H1 (cell line): ENCODE results near the gene PLEKHM1. TPM values are rescaled to one million over a fixed set of nuclear protein-coding genes. Genes with fewer than 3 reads are reported as not detected.

Source experiments
- CTCF ChIA-PET: fragments of 300-600 bp; sonication (Branson Sonifier 250); formaldehyde crosslinking; loops from one replicate; lab custom pipeline; 2021; ENCODE audit not compliant: partially characterized antibody; lab: Charles Lee
- POLR2A ChIA-PET: fragments of 300-600 bp; sonication (Branson Sonifier 250); formaldehyde crosslinking; loops from one replicate; lab custom pipeline; 2021; ENCODE audit warnings: inconsistent platforms; ENCODE audit not compliant: partially characterized antibody; lab: Charles Lee
- DNase-seq, 2 experiments: peaks; one replicate each; pipeline versions ENCODE4 v3.0.0 to v3.0.0-alpha.2; 2010 to 2022; ENCODE audit warnings: low spot score in 2 of 2, low read depth in 1 of 2, mixed read lengths in 1 of 2
- FAIRE-seq: peaks from 2 replicates; lab custom pipeline; 2011; peaks lifted over from hg19 to GRCh38; lab: Jason Lieb, UNC
- H2AFZ ChIP-seq: 2 replicates; pipeline ENCODE4 v1.8.1; 2012; ENCODE audit warnings: low read length, inconsistent platforms
- H2AK5ac ChIP-seq: 2 replicates; pipeline ENCODE4 v1.6.1; 2013; ENCODE audit warnings: low read depth, low read length
- H2BK120ac ChIP-seq: replicated peaks from 2 replicates; pipeline ENCODE3; 2013; ENCODE audit warnings: low read depth, low read length, inconsistent platforms
- H2BK12ac ChIP-seq: 2 replicates; pipeline ENCODE4 v1.6.1; 2013; ENCODE audit warnings: low read depth, low read length
- H2BK15ac ChIP-seq: 2 replicates; pipeline ENCODE4 v1.6.1; 2013; ENCODE audit warnings: low read length
- H2BK20ac ChIP-seq: 2 replicates; pipeline ENCODE4 v1.6.1; 2013; ENCODE audit warnings: low read length
- H2BK5ac ChIP-seq: 2 replicates; pipeline ENCODE4 v1.6.1; 2013; ENCODE audit warnings: low read depth, low read length
- H3K14ac ChIP-seq: 2 replicates; pipeline ENCODE4 v1.6.1; 2013; ENCODE audit warnings: inconsistent platforms; ENCODE audit not compliant: insufficient read length
- H3K18ac ChIP-seq: 2 replicates; pipeline ENCODE4 v1.6.1; 2013; ENCODE audit warnings: low read length; ENCODE audit errors: extremely low read depth
- H3K23ac ChIP-seq: 2 replicates; pipeline ENCODE4 v1.6.1; 2013; ENCODE audit warnings: inconsistent platforms; ENCODE audit not compliant: insufficient read length
- H3K23me2 ChIP-seq: 2 replicates; pipeline ENCODE4 v1.6.1; 2013; ENCODE audit warnings: low read depth, low read length
- H3K27ac ChIP-seq: 2 replicates; pipeline ENCODE4 v1.6.1; 2011; ENCODE audit warnings: low read depth, low read length, inconsistent platforms
- H3K27me3 ChIP-seq, 4 experiments: replicated peaks in 1 of 4; 1 replicate in 1 of 4; 2 replicates in 3 of 4; pipeline versions ENCODE4 v1.6.1 to v1.8.1; 2011 to 2013; ENCODE audit warnings: low read length in 3 of 4, mild to moderate bottlenecking in 3 of 4, inconsistent platforms in 2 of 4, mixed read lengths in 2 of 4, moderate library complexity in 1 of 4; ENCODE audit not compliant: control insufficient read depth in 3 of 4, insufficient read depth in 3 of 4; ENCODE audit errors: extremely low read depth in 1 of 4
- H3K36me3 ChIP-seq, 4 experiments: 2 replicates each; pipeline versions ENCODE4 v1.6.1 to v1.8.1; 2011 to 2013; ENCODE audit warnings: mild to moderate bottlenecking in 4 of 4, low read length in 3 of 4, moderate library complexity in 2 of 4, control low read depth in 1 of 4, inconsistent platforms in 1 of 4; ENCODE audit not compliant: insufficient read depth in 4 of 4, control insufficient read depth in 2 of 4
- H3K4ac ChIP-seq: replicated peaks from 2 replicates; pipeline ENCODE3; 2013; ENCODE audit warnings: low read length, low read depth, mixed read lengths, inconsistent platforms; ENCODE audit not compliant: insufficient read length
- H3K4me1 ChIP-seq, 4 experiments: replicated peaks in 1 of 4; 1 replicate in 1 of 4; 2 replicates in 3 of 4; pipeline versions ENCODE4 v1.6.1 to v1.8.1; 2011 to 2013; ENCODE audit warnings: low read length in 3 of 4, inconsistent platforms in 2 of 4, mixed read lengths in 1 of 4; ENCODE audit not compliant: insufficient read depth in 4 of 4, control insufficient read depth in 3 of 4
- H3K4me2 ChIP-seq, 2 experiments: 2 replicates each; pipeline versions ENCODE4 v1.6.1 to v1.8.1; 2011 to 2013; ENCODE audit warnings: low read depth in 2 of 2, low read length in 2 of 2, control low read depth in 1 of 2, inconsistent platforms in 1 of 2, mild to moderate bottlenecking in 1 of 2; ENCODE audit not compliant: insufficient read depth in 1 of 2
- H3K4me3 ChIP-seq, 4 experiments: fragments of 200-600, 300-600 bp in 1 of 4; sonication (generic), shearing (Covaris generic), sonication (Bioruptor Twin) in 1 of 4; 2 replicates each; pipeline versions ENCODE4 v1.5.1 to v1.8.1; 2011 to 2016; ENCODE audit warnings: low read length in 4 of 4, low read depth in 3 of 4, control low read depth in 2 of 4, inconsistent platforms in 2 of 4, mild to moderate bottlenecking in 2 of 4, mixed read lengths in 1 of 4, moderate library complexity in 1 of 4; ENCODE audit not compliant: insufficient read depth in 2 of 4; ENCODE audit errors: extremely low read depth in 1 of 4
- H3K56ac ChIP-seq: replicated peaks from 2 replicates; pipeline ENCODE3; 2013; ENCODE audit warnings: low read depth, mild to moderate bottlenecking, mixed read lengths, low read length, inconsistent platforms; ENCODE audit not compliant: insufficient read length
- H3K79me1 ChIP-seq: 2 replicates; pipeline ENCODE4 v1.6.1; 2013; ENCODE audit warnings: low read depth, low read length, control low read depth
- H3K79me2 ChIP-seq, 2 experiments: 2 replicates each; pipeline versions ENCODE4 v1.6.1 to v1.8.1; 2012 to 2013; ENCODE audit warnings: low read length in 2 of 2, mild to moderate bottlenecking in 2 of 2, inconsistent platforms in 1 of 2; ENCODE audit not compliant: insufficient read depth in 2 of 2, control insufficient read depth in 1 of 2
- H3K9ac ChIP-seq, 4 experiments: replicated peaks in 1 of 4; 1 replicate in 1 of 4; 2 replicates in 3 of 4; pipeline versions ENCODE4 v1.6.1 to v1.8.1; 2011 to 2013; ENCODE audit warnings: low read depth in 3 of 4, low read length in 3 of 4, control low read depth in 2 of 4, mild to moderate bottlenecking in 2 of 4, moderate library complexity in 2 of 4, inconsistent platforms in 1 of 4; ENCODE audit errors: extremely low read depth in 1 of 4
- H3K9me3 ChIP-seq, 2 experiments: 2 replicates each; pipeline versions ENCODE4 v1.6.1 to v1.8.1; 2012 to 2013; ENCODE audit warnings: mild to moderate bottlenecking in 2 of 2, moderate library complexity in 2 of 2, control low read depth in 1 of 2, inconsistent platforms in 1 of 2, low read depth in 1 of 2, low read length in 1 of 2, mixed read lengths in 1 of 2; ENCODE audit not compliant: insufficient read depth in 2 of 2
- H4K20me1 ChIP-seq, 2 experiments: replicated peaks in 1 of 2; 2 replicates each; pipeline versions ENCODE3 to v1.8.1; 2011 to 2013; ENCODE audit warnings: inconsistent platforms in 2 of 2, low read length in 2 of 2, mild to moderate bottlenecking in 1 of 2; ENCODE audit not compliant: insufficient read depth in 2 of 2, control insufficient read depth in 1 of 2
- H4K5ac ChIP-seq: 2 replicates; pipeline ENCODE4 v1.6.1; 2013; ENCODE audit warnings: low read length, low read depth, mixed read lengths, inconsistent platforms; ENCODE audit not compliant: insufficient read length
- H4K8ac ChIP-seq: 2 replicates; pipeline ENCODE4 v1.8.0; 2013; ENCODE audit warnings: mild to moderate bottlenecking, moderate library complexity, low read length, inconsistent platforms; ENCODE audit not compliant: insufficient read depth; ENCODE audit errors: extremely low read depth
- H4K91ac ChIP-seq: replicated peaks from 2 replicates; pipeline ENCODE3; 2013; ENCODE audit warnings: low read length, mixed read lengths, inconsistent platforms; ENCODE audit not compliant: insufficient read length
- BACH1 ChIP-seq: IDR thresholded peaks from 2 replicates; pipeline ENCODE4 v1.6.1; 2012; ENCODE audit warnings: low read length, improper control_type of control experiment
- WGBS, 2 experiments: shearing (Covaris generic) in 1 of 2; methylation state at CpG; one replicate each; pipeline versions ENCODE4 v1.1.6 to v1.1.7; 2013 to 2015; ENCODE audit warnings: low lambda C conversion rate in 2 of 2, mixed read lengths in 2 of 2, inconsistent platforms in 1 of 2, low coverage in 1 of 2, missing lambda C conversion rate in 1 of 2; ENCODE audit not compliant: insufficient replicate concordance in 2 of 2, insufficient coverage in 1 of 2, insufficient read length in 1 of 2; ENCODE audit errors: extremely low coverage in 1 of 2, missing lambda C conversion rate in 1 of 2; 5-methylcytosine and 5-hydroxymethylcytosine counted together
- polyA plus RNA-seq, 7 experiments: library from polyadenylated mRNA; depleted of rRNA in 3 of 7; stranded (reverse) in 5 of 7; unstranded in 2 of 7; fragments of >200 nt in 5 of 7; fragments of 200-250 nt in 2 of 7; gene quantifications; 1 replicate in 5 of 7; 2 replicates in 1 of 7; 4 replicates in 1 of 7; pipeline versions ENCODE4 v1.2.1 to v1.2.3, GENCODE V29; 2011 to 2013; ENCODE audit warnings: missing spikeins in 2 of 7, mixed read lengths in 2 of 7
- total RNA-seq: library from RNA; stranded (reverse); fragmentation: NEBNext Ultra II Directional; extraction: Animal tissue kit (Norgen Biotek cat#: 25700); gene quantifications from 2 replicates; pipeline ENCODE4 v1.2.1, GENCODE V29; 2021

The PLEKHM1 gene
- total and polyA plus RNA-seq, 2 of the 8 experiments (the other 6 are each of a cell fraction or from before 2014, with no cell fraction given): 7.6 to 17.9 TPM

DNA sequence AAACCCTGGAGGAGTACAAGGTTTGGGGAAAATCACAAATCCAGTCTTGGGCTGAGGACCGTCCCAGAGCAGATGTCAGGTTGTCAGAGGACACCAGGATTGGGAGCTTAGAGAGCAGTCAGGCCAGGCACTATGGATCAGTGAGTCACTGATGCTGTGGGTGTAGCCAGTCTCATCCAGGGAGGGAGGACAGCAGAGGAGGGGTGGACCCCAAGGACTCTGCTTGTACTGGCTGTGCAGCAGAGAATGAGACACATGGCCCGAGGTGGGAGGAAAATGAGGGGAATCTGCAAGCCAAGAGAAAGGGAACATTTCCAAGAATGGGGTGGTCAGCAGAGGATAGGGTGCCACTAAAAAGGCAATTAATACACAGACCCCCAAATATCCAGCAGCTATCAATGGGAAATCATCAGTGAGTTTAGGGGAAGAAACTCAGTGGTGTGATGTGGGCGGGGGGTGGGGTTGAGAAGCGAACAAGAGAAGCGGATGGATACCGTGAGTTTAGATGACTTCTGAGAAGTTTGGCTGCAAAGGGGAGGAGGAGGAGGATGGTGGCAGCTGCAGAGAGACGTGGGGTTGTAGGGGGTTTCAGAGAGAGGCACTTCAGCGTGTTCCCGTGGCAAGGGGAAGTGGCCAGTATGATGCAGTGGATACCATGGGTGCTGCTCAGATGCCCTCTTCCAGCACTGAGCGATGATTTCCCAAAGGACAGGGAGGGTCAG lies 101.8 kb downstream of the PLEKHM1 start:
- FAIRE-seq (no peak), DNase-seq (no peak)
- no peak overlapping the region for H3K27ac ChIP-seq
- H3K23me2 ChIP-seq: no peaks in the 10 kb centered on the region; the same call in 1 of the 2 replicates
- no peak overlapping the region for H3K4ac ChIP-seq
- H3K79me2 ChIP-seq: no peaks in the 10 kb centered on the region
- H3K9ac ChIP-seq: no peak overlapping the region
- H3K9me3 ChIP-seq: no peaks in the 10 kb centered on the region
- peak overlapping the region; percentile 27 for H4K91ac ChIP-seq
- POLR2A ChIA-PET: interaction anchor here (0.8 to 1.2 kb wide), 5 partner anchors 51 to 253 kb away, joined by 3 to 4 read pairs (median 3); partner anchors contain the start of gene MAP3K14
- H2BK5ac ChIP-seq: no peak overlapping the region
- H3K14ac ChIP-seq: no peak overlapping the region
- no peak overlapping the region for H4K5ac ChIP-seq
- TF ChIP-seq BACH1: no peak
- CTCF ChIA-PET: interaction anchor here (0.6 to 21.9 kb wide), 17 partner anchors 10 to 340 kb away, joined by 3 to 579 read pairs (median 5); partner anchors contain the start of genes ARHGAP27 and SPATA32
- H3K4me1 ChIP-seq: peaks cover 0 to 13% (median 8%) of the 10 kb centered on the region in 4 experiments; a peak in 3 of 7 replicates
- no peak overlapping the region for H2BK120ac ChIP-seq
- no peak overlapping the region for H2BK12ac ChIP-seq
- peaks cover 0 to 5% (median 0%) of the 10 kb centered on the region in 4 experiments; a peak in 2 of 7 replicates for H3K27me3 ChIP-seq
- no peaks in the 10 kb centered on the region for H3K79me1 ChIP-seq
- no peaks in the 10 kb centered on the region for H3K36me3 ChIP-seq
- no peaks in the 10 kb centered on the region for H4K20me1 ChIP-seq
- peak overlapping the region; percentile 23; the same call in 1 of the 2 replicates for H4K8ac ChIP-seq
- H3K18ac ChIP-seq: no peak overlapping the region
- no peak overlapping the region for H3K4me3 ChIP-seq
- H2AK5ac ChIP-seq: no peak overlapping the region
- H2AFZ ChIP-seq: peak overlapping the region; percentile 79; the same call in 1 of the 2 replicates
- H3K4me2 ChIP-seq: no peak overlapping the region
- no peak overlapping the region for H3K23ac ChIP-seq
- peak overlapping the region; percentile 92; the same call in 1 of the 2 replicates for H2BK15ac ChIP-seq
- WGBS, 2 experiments: 88% methylated on average over 9 of the region's 10 CpGs; no CpG with 5 or more reads in 1 of the 2 experiments
- H3K56ac ChIP-seq: no peak overlapping the region
- peak overlapping the region; percentile 43; the same call in 1 of the 2 replicates for H2BK20ac ChIP-seq
